Trophoblast cell (in vitro differentiated cells and primary cell): ENCODE measurements around the gene CHST9.

Experiments
- DNase-seq, 2 donors: peaks; one replicate each; pipeline ENCODE4 v3.0.0-alpha.2; 2016
- H2AFZ ChIP-seq: 2 replicates; pipeline ENCODE4 v1.6.1; 2013; ENCODE audit warnings: low read length, moderate library complexity, mild to moderate bottlenecking; ENCODE audit not compliant: insufficient read depth, poor library complexity
- H2AK5ac ChIP-seq: 2 replicates; pipeline ENCODE4 v1.6.1; 2013; ENCODE audit warnings: mild to moderate bottlenecking, low read length
- H2BK120ac ChIP-seq: 2 replicates; pipeline ENCODE4 v1.6.1; 2013; ENCODE audit warnings: low read length, mild to moderate bottlenecking, moderate library complexity; ENCODE audit not compliant: insufficient read depth, poor library complexity
- H2BK12ac ChIP-seq: 2 replicates; pipeline ENCODE4 v1.6.1; 2013; ENCODE audit warnings: mild to moderate bottlenecking, low read length, moderate library complexity
- H2BK5ac ChIP-seq: 2 replicates; pipeline ENCODE4 v1.6.1; 2013; ENCODE audit warnings: low read length, low read depth, moderate library complexity, mild to moderate bottlenecking; ENCODE audit not compliant: poor library complexity
- H3K14ac ChIP-seq: 2 replicates; pipeline ENCODE4 v1.6.1; 2013; ENCODE audit warnings: mild to moderate bottlenecking, low read length
- H3K18ac ChIP-seq: 2 replicates; pipeline ENCODE4 v1.6.1; 2013; ENCODE audit warnings: mild to moderate bottlenecking, low read length
- H3K23ac ChIP-seq: 2 replicates; pipeline ENCODE4 v1.6.1; 2013; ENCODE audit warnings: low read length
- H3K27ac ChIP-seq: 2 replicates; pipeline ENCODE4 v1.5.1; 2013; ENCODE audit warnings: low read depth, mild to moderate bottlenecking, inconsistent platforms, low read length, moderate library complexity
- H3K27me3 ChIP-seq: 2 replicates; pipeline ENCODE4 v1.6.1; 2013; ENCODE audit warnings: inconsistent platforms, mild to moderate bottlenecking, low read length, moderate library complexity; ENCODE audit not compliant: insufficient read depth
- H3K36me3 ChIP-seq, 2 experiments: 1 replicate in 1 of 2; 2 replicates in 1 of 2; pipeline ENCODE4 v1.6.1; 2013; ENCODE audit warnings: low read length in 2 of 2, mild to moderate bottlenecking in 2 of 2, moderate library complexity in 1 of 2; ENCODE audit not compliant: insufficient read depth in 2 of 2, control insufficient read depth in 1 of 2
- H3K4ac ChIP-seq: 2 replicates; pipeline ENCODE4 v1.6.1; 2013; ENCODE audit warnings: low read depth, mild to moderate bottlenecking, low read length, moderate library complexity
- H3K4me1 ChIP-seq, 2 experiments: 1 replicate in 1 of 2; 2 replicates in 1 of 2; pipeline ENCODE4 v1.6.1; 2013; ENCODE audit warnings: low read length in 2 of 2, mild to moderate bottlenecking in 2 of 2, moderate library complexity in 1 of 2; ENCODE audit not compliant: insufficient read depth in 2 of 2, control insufficient read depth in 1 of 2
- H3K4me2 ChIP-seq: 2 replicates; pipeline ENCODE4 v1.6.1; 2013; ENCODE audit warnings: inconsistent platforms, mild to moderate bottlenecking, low read length, moderate library complexity
- H3K4me3 ChIP-seq: 2 replicates; pipeline ENCODE4 v1.5.1; 2013; ENCODE audit warnings: mild to moderate bottlenecking, low read depth, low read length, inconsistent platforms
- H3K79me1 ChIP-seq: one replicate; pipeline ENCODE4 v1.6.1; 2013; ENCODE audit warnings: low read length
- H3K79me2 ChIP-seq: 2 replicates; pipeline ENCODE4 v1.6.1; 2013; ENCODE audit warnings: low read length, mild to moderate bottlenecking; ENCODE audit not compliant: control insufficient read depth, insufficient read depth, poor library complexity
- H3K9ac ChIP-seq: 2 replicates; pipeline ENCODE4 v1.6.1; 2013; ENCODE audit warnings: mild to moderate bottlenecking, low read length
- H3K9me3 ChIP-seq: 2 replicates; pipeline ENCODE4 v1.6.1; 2013; ENCODE audit warnings: low read depth, mild to moderate bottlenecking, control low read depth, inconsistent platforms, low read length; ENCODE audit not compliant: insufficient read depth
- H4K12ac ChIP-seq: 2 replicates; pipeline ENCODE4 v1.6.1; 2013; ENCODE audit warnings: low read depth, mild to moderate bottlenecking, low read length, moderate library complexity
- H4K8ac ChIP-seq: 2 replicates; pipeline ENCODE4 v1.6.1; 2013; ENCODE audit warnings: low read depth, mild to moderate bottlenecking, low read length, moderate library complexity
- H4K91ac ChIP-seq: one replicate; pipeline ENCODE4 v1.6.1; 2013; ENCODE audit warnings: low read depth, mild to moderate bottlenecking, low read length, moderate library complexity
- WGBS: extraction: QIAGEN DNeasy Blood & Tissue Kit; methylation state at CpG from one replicate; pipeline ENCODE4 v1.1.7; 2013; ENCODE audit warnings: missing lambda C conversion rate; ENCODE audit not compliant: insufficient read length, insufficient coverage; ENCODE audit errors: extremely low coverage; 5-methylcytosine and 5-hydroxymethylcytosine counted together

CHST9 gene

GRCh38 chr18:27202741-27203140, 17.6 kb upstream of the CHST9 start:
- H3K27me3 ChIP-seq = no peaks in the 10 kb centered on the region
- H2AFZ ChIP-seq = no peak overlapping the region
- H4K12ac ChIP-seq = no peak overlapping the region
- H3K4me3 ChIP-seq = no peak overlapping the region
- H4K91ac ChIP-seq = no peak overlapping the region
- no peak overlapping the region for H2BK5ac ChIP-seq
- no peak overlapping the region for H4K8ac ChIP-seq
- no peaks in the 10 kb centered on the region for H3K9me3 ChIP-seq
- no peaks in the 10 kb centered on the region for H3K4me1 ChIP-seq
- H3K14ac ChIP-seq = no peak overlapping the region
- no peaks in the 10 kb centered on the region for H3K79me2 ChIP-seq
- H3K27ac ChIP-seq = no peak overlapping the region
- no peak overlapping the region for H2BK120ac ChIP-seq
- no peak overlapping the region for H3K18ac ChIP-seq
- H3K9ac ChIP-seq = no peak overlapping the region
- H2AK5ac ChIP-seq = no peak overlapping the region
- H2BK12ac ChIP-seq = no peak overlapping the region
- no peaks in the 10 kb centered on the region for H3K36me3 ChIP-seq
- no peak overlapping the region for H3K4ac ChIP-seq
- WGBS = no CpG with 5 or more reads among the region's 2 CpGs
- DNase-seq = no peak
- H3K4me2 ChIP-seq = no peak overlapping the region
- H3K23ac ChIP-seq = no peak overlapping the region
- H3K79me1 ChIP-seq = no peaks in the 10 kb centered on the region

GRCh38 chr18:27198036-27198435, 12.9 kb upstream of the CHST9 start:
- Histone ChIP-seq H3K27ac (no peak overlapping the region), H3K9ac (no peak overlapping the region), H3K27me3 (no peaks in the 10 kb centered on the region), H3K23ac (no peak overlapping the region), H2AFZ (no peak overlapping the region), H3K9me3 (no peaks in the 10 kb centered on the region), H2BK120ac (no peak overlapping the region), H2AK5ac (no peak overlapping the region), H3K36me3 (no peaks in the 10 kb centered on the region), H2BK5ac (no peak overlapping the region), H3K4ac (no peak overlapping the region), H3K79me1 (no peaks in the 10 kb centered on the region), H4K91ac (no peak overlapping the region), H3K4me2 (no peak overlapping the region), H4K12ac (no peak overlapping the region), H4K8ac (no peak overlapping the region), H2BK12ac (no peak overlapping the region), H3K79me2 (no peaks in the 10 kb centered on the region), H3K4me1 (no peaks in the 10 kb centered on the region), H3K18ac (no peak overlapping the region), H3K4me3 (no peak overlapping the region), H3K14ac (no peak overlapping the region)
- peak; percentile 79 to 92 for DNase-seq
- no CpG with 5 or more reads among the region's 3 CpGs for WGBS

- no peak overlapping the region for H3K4me3 ChIP-seq
- H3K14ac ChIP-seq = no peak overlapping the region
- no peak overlapping the region for H4K8ac ChIP-seq
- peaks cover 16% of the 10 kb centered on the region for H3K27me3 ChIP-seq
- no peaks in the 10 kb centered on the region for H3K9me3 ChIP-seq
- no peak for DNase-seq
- H4K91ac ChIP-seq = no peak overlapping the region
- no peak overlapping the region for H2BK5ac ChIP-seq
- H3K23ac ChIP-seq = no peak overlapping the region
- no peak overlapping the region for H2BK12ac ChIP-seq
- H3K9ac ChIP-seq = no peak overlapping the region
- H2AFZ ChIP-seq = no peak overlapping the region
- H3K36me3 ChIP-seq = no peaks in the 10 kb centered on the region
- no peaks in the 10 kb centered on the region for H3K79me1 ChIP-seq
- H4K12ac ChIP-seq = no peak overlapping the region
- no peaks in the 10 kb centered on the region for H3K79me2 ChIP-seq
- H2AK5ac ChIP-seq = no peak overlapping the region
- WGBS = no CpG with 5 or more reads among the region's 1 CpG
- H3K27ac ChIP-seq = no peak overlapping the region
- H3K4me2 ChIP-seq = no peak overlapping the region
- no peak overlapping the region for H3K4ac ChIP-seq
- no peak overlapping the region for H3K18ac ChIP-seq
- H2BK120ac ChIP-seq = no peak overlapping the region
- H3K4me1 ChIP-seq = peaks cover 4 to 7% of the 10 kb centered on the region in 2 experiments
These were observed 3.2 kb upstream of the CHST9 start for GRCh38 chr18:27188309-27188708.

GRCh38 chr18:27185897-27186296, 789 bp upstream of the CHST9 start:
- no peak overlapping the region for H2BK120ac ChIP-seq
- H3K4me3 ChIP-seq = no peak overlapping the region
- H3K27me3 ChIP-seq = peaks cover 16% of the 10 kb centered on the region
- H4K91ac ChIP-seq = no peak overlapping the region
- no peak overlapping the region for H4K12ac ChIP-seq
- H3K79me1 ChIP-seq = no peaks in the 10 kb centered on the region
- no peak for DNase-seq
- H3K4me1 ChIP-seq = peaks cover 4 to 7% of the 10 kb centered on the region in 2 experiments
- H3K9me3 ChIP-seq = no peaks in the 10 kb centered on the region
- no peak overlapping the region for H3K4ac ChIP-seq
- no peak overlapping the region for H3K14ac ChIP-seq
- no CpG with 5 or more reads among the region's 4 CpGs for WGBS
- H2AK5ac ChIP-seq = no peak overlapping the region
- no peak overlapping the region for H2AFZ ChIP-seq
- H3K4me2 ChIP-seq = no peak overlapping the region
- no peak overlapping the region for H3K23ac ChIP-seq
- H2BK12ac ChIP-seq = no peak overlapping the region
- H3K9ac ChIP-seq = no peak overlapping the region
- no peak overlapping the region for H4K8ac ChIP-seq
- no peaks in the 10 kb centered on the region for H3K79me2 ChIP-seq
- no peak overlapping the region for H3K18ac ChIP-seq
- H3K27ac ChIP-seq = no peak overlapping the region
- no peak overlapping the region for H2BK5ac ChIP-seq
- H3K36me3 ChIP-seq = no peaks in the 10 kb centered on the region
